Glutamatergic neuron (in vitro differentiated cells): ENCODE results near the gene DLGAP5. TPM values are rescaled to one million over a fixed set of nuclear protein-coding genes. Genes with fewer than 3 reads are reported as not detected.

Experiments
- DNase-seq: peaks from one replicate; pipeline ENCODE4 v3.0.0; 2022
- H3K27ac Mint-ChIP-seq: one replicate; pipeline ENCODE4 v1.8.0; 2020; ENCODE audit warnings: mild to moderate bottlenecking, mixed read lengths, inconsistent platforms; ENCODE audit not compliant: unreplicated experiment
- H3K27me3 Mint-ChIP-seq: one replicate; pipeline ENCODE4 v1.8.0; 2020; ENCODE audit warnings: mild to moderate bottlenecking, moderate library complexity, mixed read lengths, inconsistent platforms; ENCODE audit not compliant: unreplicated experiment
- H3K36me3 Mint-ChIP-seq: one replicate; pipeline ENCODE4 v1.8.0; 2020; ENCODE audit warnings: mild to moderate bottlenecking, mixed read lengths, inconsistent platforms; ENCODE audit not compliant: unreplicated experiment
- H3K4me1 Mint-ChIP-seq: one replicate; pipeline ENCODE4 v1.8.0; 2020; ENCODE audit warnings: mild to moderate bottlenecking, low read depth, mixed read lengths, inconsistent platforms; ENCODE audit not compliant: unreplicated experiment
- H3K4me3 Mint-ChIP-seq: one replicate; pipeline ENCODE4 v1.8.0; 2020; ENCODE audit warnings: mild to moderate bottlenecking, mixed read lengths, inconsistent platforms; ENCODE audit not compliant: unreplicated experiment
- H3K9me3 Mint-ChIP-seq: one replicate; pipeline ENCODE4 v1.8.0; 2020; ENCODE audit warnings: mild to moderate bottlenecking, moderate library complexity, mixed read lengths, inconsistent platforms; ENCODE audit not compliant: unreplicated experiment
- total RNA-seq: library from RNA; stranded (reverse); fragmentation: NEBNext Ultra II Directional; extraction: Animal tissue kit (Norgen Biotek cat#: 25700); gene quantifications from one replicate; pipeline ENCODE4 v1.2.1, GENCODE V29; 2021; ENCODE audit not compliant: unreplicated experiment
- TF ChIP-seq, protein P1 (sequence below): fragments of 200-600 bp; sonication (generic); IDR thresholded peaks from one replicate; pipeline ENCODE4 v1.5.0; 2021; ENCODE audit not compliant: partially characterized antibody, unreplicated experiment

DLGAP5 gene
- total RNA-seq, 1 donor from 2014 or later: 8.2 TPM

DNA sequence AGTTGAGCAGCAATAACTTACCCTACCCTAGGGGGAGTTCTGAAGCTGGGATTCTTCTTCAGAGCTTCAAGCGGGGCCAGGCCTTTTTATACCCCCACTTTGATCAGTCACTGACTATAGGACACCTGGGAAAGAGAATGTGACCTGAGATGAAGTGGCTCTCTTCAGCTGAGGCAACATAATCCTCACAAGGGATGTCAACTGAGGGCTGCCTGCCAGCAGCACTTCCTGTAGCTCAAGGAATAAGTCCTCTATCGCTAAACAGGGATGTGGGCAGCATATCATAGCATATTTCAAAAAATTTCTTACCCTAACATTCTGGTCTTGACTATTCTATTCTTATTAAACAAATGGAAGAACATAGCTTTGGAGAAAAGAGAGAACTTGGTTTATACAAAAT, 45.0 kb downstream of the DLGAP5 start:
- no peaks in the 10 kb centered on the region for H3K27me3 Mint-ChIP-seq
- TF ChIP-seq, protein P1, sequence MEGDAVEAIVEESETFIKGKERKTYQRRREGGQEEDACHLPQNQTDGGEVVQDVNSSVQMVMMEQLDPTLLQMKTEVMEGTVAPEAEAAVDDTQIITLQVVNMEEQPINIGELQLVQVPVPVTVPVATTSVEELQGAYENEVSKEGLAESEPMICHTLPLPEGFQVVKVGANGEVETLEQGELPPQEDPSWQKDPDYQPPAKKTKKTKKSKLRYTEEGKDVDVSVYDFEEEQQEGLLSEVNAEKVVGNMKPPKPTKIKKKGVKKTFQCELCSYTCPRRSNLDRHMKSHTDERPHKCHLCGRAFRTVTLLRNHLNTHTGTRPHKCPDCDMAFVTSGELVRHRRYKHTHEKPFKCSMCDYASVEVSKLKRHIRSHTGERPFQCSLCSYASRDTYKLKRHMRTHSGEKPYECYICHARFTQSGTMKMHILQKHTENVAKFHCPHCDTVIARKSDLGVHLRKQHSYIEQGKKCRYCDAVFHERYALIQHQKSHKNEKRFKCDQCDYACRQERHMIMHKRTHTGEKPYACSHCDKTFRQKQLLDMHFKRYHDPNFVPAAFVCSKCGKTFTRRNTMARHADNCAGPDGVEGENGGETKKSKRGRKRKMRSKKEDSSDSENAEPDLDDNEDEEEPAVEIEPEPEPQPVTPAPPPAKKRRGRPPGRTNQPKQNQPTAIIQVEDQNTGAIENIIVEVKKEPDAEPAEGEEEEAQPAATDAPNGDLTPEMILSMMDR: no peak
- no peaks in the 10 kb centered on the region for H3K9me3 Mint-ChIP-seq
- no peak overlapping the region for H3K4me3 Mint-ChIP-seq
- DNase-seq: no peak
- H3K27ac Mint-ChIP-seq: no peak overlapping the region
- H3K4me1 Mint-ChIP-seq: no peaks in the 10 kb centered on the region
- no peaks in the 10 kb centered on the region for H3K36me3 Mint-ChIP-seq

DNA sequence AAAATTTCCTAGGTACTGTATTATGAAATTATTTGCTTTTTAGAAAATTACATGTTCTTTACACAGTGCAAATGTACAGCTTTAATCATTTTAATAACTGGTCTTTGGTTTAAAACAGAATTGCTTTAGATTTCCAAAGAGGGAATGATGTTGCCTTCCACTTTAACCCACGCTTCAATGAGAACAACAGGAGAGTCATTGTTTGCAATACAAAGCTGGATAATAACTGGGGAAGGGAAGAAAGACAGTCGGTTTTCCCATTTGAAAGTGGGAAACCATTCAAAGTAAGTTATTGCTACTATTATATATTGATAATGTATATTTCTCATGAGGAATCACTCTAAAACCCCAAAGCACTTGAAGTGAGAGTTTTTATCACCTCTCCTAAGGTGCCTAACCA, 48.9 kb downstream of the DLGAP5 start:
- no peaks in the 10 kb centered on the region for H3K9me3 Mint-ChIP-seq
- no peak for DNase-seq
- H3K4me1 Mint-ChIP-seq: no peaks in the 10 kb centered on the region
- TF ChIP-seq, protein P1: no peak
- no peaks in the 10 kb centered on the region for H3K36me3 Mint-ChIP-seq
- no peak overlapping the region for H3K27ac Mint-ChIP-seq
- no peak overlapping the region for H3K4me3 Mint-ChIP-seq
- no peaks in the 10 kb centered on the region for H3K27me3 Mint-ChIP-seq

- DNase-seq: no peak
- TF ChIP-seq, protein P1: no peak
- H3K36me3 Mint-ChIP-seq: no peaks in the 10 kb centered on the region
- H3K27me3 Mint-ChIP-seq: no peaks in the 10 kb centered on the region
- H3K4me3 Mint-ChIP-seq: no peak overlapping the region
- H3K27ac Mint-ChIP-seq: no peak overlapping the region
- no peaks in the 10 kb centered on the region for H3K4me1 Mint-ChIP-seq
- H3K9me3 Mint-ChIP-seq: peaks cover 2% of the 10 kb centered on the region
These were observed 49.6 kb downstream of the DLGAP5 start for GRCh38 chr14:55141825-55142224.

- H3K27ac Mint-ChIP-seq: no peak overlapping the region
- no peaks in the 10 kb centered on the region for H3K4me1 Mint-ChIP-seq
- H3K36me3 Mint-ChIP-seq: no peaks in the 10 kb centered on the region
- no peak overlapping the region for H3K4me3 Mint-ChIP-seq
- H3K27me3 Mint-ChIP-seq: no peaks in the 10 kb centered on the region
- peaks cover 3% of the 10 kb centered on the region for H3K9me3 Mint-ChIP-seq
- TF ChIP-seq, protein P1: no peak
- no peak for DNase-seq
These were observed 51.5 kb downstream of the DLGAP5 start for GRCh38 chr14:55139696-55140509.

DNA sequence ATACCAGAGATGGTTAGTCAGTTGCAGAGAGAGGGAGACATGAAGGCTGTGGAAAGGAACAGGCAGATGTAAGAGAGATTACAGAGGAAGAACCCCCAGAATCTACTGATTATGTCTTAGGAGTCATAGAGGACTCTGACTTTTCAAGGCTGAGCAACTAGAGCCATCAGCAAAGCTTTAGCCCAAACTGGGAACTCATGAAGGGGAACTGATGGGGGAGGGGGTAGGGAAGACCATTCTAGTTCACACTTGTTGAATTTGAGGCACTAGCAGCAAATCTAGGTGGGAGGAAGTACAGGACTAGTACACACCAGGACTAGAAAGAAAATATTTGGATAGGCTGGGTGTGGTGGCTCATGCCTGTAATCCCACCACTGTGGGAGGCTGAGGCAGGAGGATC, 52.2 kb downstream of the DLGAP5 start:
- Mint-ChIP-seq H3K36me3 (no peaks in the 10 kb centered on the region), H3K4me3 (no peak overlapping the region), H3K27ac (no peak overlapping the region), H3K27me3 (no peaks in the 10 kb centered on the region), H3K4me1 (no peaks in the 10 kb centered on the region), H3K9me3 (peaks cover 3% of the 10 kb centered on the region)
- DNase-seq: no peak
- TF ChIP-seq, protein P1: no peak
